BJ (cell line): Measurements from ENCODE around the gene P3H1. TPM values are rescaled to one million over a fixed set of nuclear protein-coding genes. Genes with fewer than 3 reads are reported as not detected.
"Not testable (repeated sequence)": the region's sequence is repeated elsewhere in the genome, so short reads cannot be mapped to it uniquely, and the experiment has no call there.

ENCODE experiments used
- CTCF ChIA-PET: fragments of 350-600 bp; formaldehyde crosslinking; extraction: SDS; loops from one replicate; lab custom pipeline; 2021; ENCODE audit warnings: antibody characterized with exemption, inconsistent platforms; lab: Yijun Ruan, JAX
- POLR2A ChIA-PET: fragments of 300-600 bp; sonication (Branson Sonifier 250); formaldehyde crosslinking; extraction: SDS; loops from one replicate; lab custom pipeline; 2021; ENCODE audit warnings: antibody characterized with exemption; lab: Charles Lee
- DNase-seq: peaks from one replicate; pipeline ENCODE4 v3.0.0-alpha.2; 2011; ENCODE audit warnings: low read depth
- H3K27me3 ChIP-seq: 2 replicates; pipeline ENCODE4 v1.6.0; 2011; ENCODE audit warnings: low read length; ENCODE audit not compliant: control insufficient read depth, insufficient read depth
- H3K36me3 ChIP-seq: 2 replicates; pipeline ENCODE4 v1.5.1; 2011; ENCODE audit warnings: low read length; ENCODE audit not compliant: control insufficient read depth, insufficient read depth
- H3K4me3 ChIP-seq: 2 replicates; pipeline ENCODE4 v1.5.1; 2011; ENCODE audit warnings: low read depth, mild to moderate bottlenecking, control low read depth, low read length
- CTCF ChIP-seq: IDR thresholded peaks from 2 replicates; pipeline ENCODE4 v1.5.1; 2011; ENCODE audit warnings: low read depth, mild to moderate bottlenecking, control low read depth, inconsistent platforms, low read length, moderate library complexity; ENCODE audit not compliant: insufficient read depth
- polyA plus RNA-seq: library from polyadenylated mRNA; depleted of rRNA; stranded (reverse); fragments of >200 nt; gene quantifications from 2 replicates; pipeline ENCODE4 v1.2.3, GENCODE V29; 2011

The P3H1 gene
- polyA plus RNA-seq, 1 experiment = 228 TPM

DNA sequence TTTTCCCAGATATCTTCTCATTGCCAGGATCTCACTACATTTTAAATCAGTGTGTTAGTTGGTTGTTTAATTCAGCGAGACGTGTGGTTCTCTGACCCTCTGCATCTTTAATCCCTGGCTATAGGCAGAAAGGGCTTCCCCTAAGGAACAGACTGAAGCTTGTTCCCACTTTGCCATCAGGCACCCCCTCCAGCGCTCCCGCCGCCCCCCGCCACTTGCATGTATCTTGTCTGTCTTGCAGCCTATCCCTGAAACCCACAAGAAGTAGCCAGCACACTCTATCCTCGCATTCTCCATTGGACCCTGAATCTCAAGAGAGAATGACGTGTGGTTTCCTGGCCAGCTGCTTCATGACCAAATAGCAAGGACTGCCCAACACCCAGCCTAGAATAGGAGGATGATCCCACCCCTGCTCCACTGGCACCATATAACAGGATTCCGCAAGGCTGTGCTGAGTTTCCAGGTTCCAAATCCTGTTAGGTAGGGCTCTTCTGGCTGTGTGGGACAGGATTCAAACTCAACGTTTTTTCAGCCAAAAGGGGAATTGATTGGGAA lies 34.6 kb downstream of the P3H1 start:
- CTCF ChIA-PET = no interaction called here
- POLR2A ChIA-PET = no interaction called here
- H3K27me3 ChIP-seq = no peaks in the 10 kb centered on the region
- no peak for TF ChIP-seq CTCF
- H3K4me3 ChIP-seq = no peak overlapping the region
- H3K36me3 ChIP-seq = no peaks in the 10 kb centered on the region
- no peak for DNase-seq

DNA sequence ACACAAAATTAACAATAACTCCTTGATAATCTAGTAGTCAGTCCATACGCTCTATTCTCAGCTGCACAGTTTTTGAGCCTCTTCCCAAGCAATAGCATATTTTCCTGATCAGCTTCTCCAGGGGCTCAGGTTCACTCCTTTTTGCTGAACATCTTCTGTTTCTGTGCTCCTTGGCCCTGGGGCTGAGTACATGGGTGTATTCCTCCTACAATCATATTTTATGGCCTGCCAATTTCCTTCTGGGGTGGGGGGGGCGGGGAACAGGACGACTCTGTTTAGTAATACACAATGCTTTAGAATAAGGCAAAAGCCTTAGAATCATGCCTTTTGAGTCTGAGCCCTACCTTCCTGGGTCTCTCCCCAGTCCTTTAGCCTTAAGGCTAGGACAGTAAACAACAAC lies 35.2 kb downstream of the P3H1 start:
- POLR2A ChIA-PET = no interaction called here

DNA sequence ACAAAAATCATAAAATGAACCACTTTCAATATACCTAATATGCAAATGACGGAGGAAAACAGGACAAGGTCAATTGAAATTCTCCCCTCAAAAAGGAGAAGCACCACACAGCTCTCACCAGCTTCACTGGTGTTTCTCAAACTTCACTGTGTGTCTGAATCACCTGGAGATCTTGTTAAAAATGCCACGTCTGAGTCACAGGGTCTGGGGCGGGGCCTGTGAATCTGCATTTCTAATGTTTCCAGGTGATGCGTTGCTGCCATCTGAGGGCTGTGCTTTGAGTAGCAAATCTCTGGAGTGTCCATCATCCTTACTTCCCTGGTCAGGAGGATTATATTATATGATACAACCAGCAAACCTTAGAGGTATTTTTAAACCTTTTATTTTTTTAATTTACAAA lies 35.8 kb downstream of the P3H1 start:
- Histone ChIP-seq H3K27me3 (no peaks in the 10 kb centered on the region), H3K36me3 (no peaks in the 10 kb centered on the region), H3K4me3 (no peak overlapping the region)
- ChIA-PET POLR2A (no interaction called here), CTCF (no interaction called here)
- no peak for DNase-seq
- no peak for TF ChIP-seq CTCF

More for the DNA sequence above, 35.2 kb downstream of the P3H1 start:
- no peak for DNase-seq
- H3K4me3 ChIP-seq = no peak overlapping the region
- no peaks in the 10 kb centered on the region for H3K27me3 ChIP-seq
- TF ChIP-seq CTCF = no peak
- H3K36me3 ChIP-seq = no peaks in the 10 kb centered on the region
- CTCF ChIA-PET = no interaction called here

DNA sequence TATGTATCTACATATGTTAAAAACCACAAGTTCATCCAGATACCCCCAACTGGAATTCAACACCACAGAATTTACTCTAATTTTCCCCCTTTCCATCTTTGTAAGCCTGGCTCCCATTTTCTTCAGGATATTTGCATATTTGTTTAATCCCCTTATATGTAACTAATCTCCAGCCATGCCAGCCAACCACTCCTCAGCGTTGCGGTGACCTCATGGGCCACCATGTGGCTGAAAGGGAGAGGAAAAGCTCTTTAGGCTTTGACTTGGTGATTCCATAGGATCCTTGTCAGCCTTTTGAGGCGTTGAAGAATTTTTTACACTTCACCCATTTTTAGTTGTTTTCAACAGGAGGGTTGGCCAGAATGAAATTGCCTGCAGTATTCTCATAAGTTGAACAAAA lies 36.8 kb downstream of the P3H1 start:
- no peak overlapping the region for H3K4me3 ChIP-seq
- CTCF ChIA-PET = no interaction called here
- TF ChIP-seq CTCF = no peak
- POLR2A ChIA-PET = no interaction called here
- H3K27me3 ChIP-seq = no peaks in the 10 kb centered on the region
- H3K36me3 ChIP-seq = no peaks in the 10 kb centered on the region
- no peak for DNase-seq

GRCh38 chr1:42725820-42726219 lies 41.0 kb downstream of the P3H1 start:
- CTCF ChIA-PET, DNase-seq, H3K4me3 ChIP-seq, POLR2A ChIA-PET, H3K27me3 ChIP-seq, H3K36me3 ChIP-seq: not testable (repeated sequence)

- Histone ChIP-seq H3K4me3 (no peak overlapping the region), H3K36me3 (no peaks in the 10 kb centered on the region), H3K27me3 (no peaks in the 10 kb centered on the region)
- TF ChIP-seq CTCF = no peak
- DNase-seq = no peak
- ChIA-PET CTCF (no interaction called here), POLR2A (interaction anchor here (0.6 kb wide), 1 partner anchor 938 kb away, joined by 7 read pairs; no protein-coding TSS in a partner anchor)
Measured at GRCh38 chr1:42723511-42723910, 43.3 kb downstream of the P3H1 start.

- DNase-seq, H3K36me3 ChIP-seq, H3K4me3 ChIP-seq, CTCF ChIA-PET, H3K27me3 ChIP-seq: not testable (repeated sequence)
- POLR2A ChIA-PET = interaction anchor here (0.6 kb wide), 1 partner anchor 927 kb away, joined by 4 read pairs; no protein-coding TSS in a partner anchor
Measured at GRCh38 chr1:42722403-42722802, 44.4 kb downstream of the P3H1 start.
